GM18499 (cell line): ENCODE results near the gene DCBLD2.
A peak's percentile ranks its signal among the peaks of the same experiment; 100 is the strongest.
"Not testable (repeated sequence)": the region's sequence is repeated elsewhere in the genome, so short reads cannot be mapped to it uniquely, and the experiment has no call there.

Source experiments
- ATAC-seq: cut with Tn5 transposase; IDR thresholded peaks from one replicate; pipeline ENCODE4 v1.9.1; 2021; ENCODE audit warnings: moderate number of reproducible peaks; ENCODE audit not compliant: insufficient read depth, unreplicated experiment

DCBLD2 gene

DNA sequence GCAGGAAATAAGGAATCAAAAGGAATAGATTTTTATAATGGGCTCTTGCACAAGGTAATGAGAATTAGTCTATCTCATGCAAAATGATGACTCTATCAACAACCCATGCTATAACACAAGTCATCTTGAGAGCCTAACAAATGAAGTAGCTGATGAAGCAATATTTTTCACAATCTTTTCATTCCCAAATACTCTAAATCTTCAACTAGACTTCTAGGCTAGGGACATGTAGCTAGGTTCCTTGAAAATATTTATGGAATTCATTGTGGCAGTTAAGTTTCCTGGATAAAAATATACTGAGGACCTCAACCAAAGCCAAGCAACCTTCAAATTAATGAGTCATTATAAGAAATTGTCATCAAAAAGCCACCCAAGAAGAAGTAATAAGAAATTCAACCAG is 55.4 kb downstream of the DCBLD2 start:
- no peak for ATAC-seq

DNA sequence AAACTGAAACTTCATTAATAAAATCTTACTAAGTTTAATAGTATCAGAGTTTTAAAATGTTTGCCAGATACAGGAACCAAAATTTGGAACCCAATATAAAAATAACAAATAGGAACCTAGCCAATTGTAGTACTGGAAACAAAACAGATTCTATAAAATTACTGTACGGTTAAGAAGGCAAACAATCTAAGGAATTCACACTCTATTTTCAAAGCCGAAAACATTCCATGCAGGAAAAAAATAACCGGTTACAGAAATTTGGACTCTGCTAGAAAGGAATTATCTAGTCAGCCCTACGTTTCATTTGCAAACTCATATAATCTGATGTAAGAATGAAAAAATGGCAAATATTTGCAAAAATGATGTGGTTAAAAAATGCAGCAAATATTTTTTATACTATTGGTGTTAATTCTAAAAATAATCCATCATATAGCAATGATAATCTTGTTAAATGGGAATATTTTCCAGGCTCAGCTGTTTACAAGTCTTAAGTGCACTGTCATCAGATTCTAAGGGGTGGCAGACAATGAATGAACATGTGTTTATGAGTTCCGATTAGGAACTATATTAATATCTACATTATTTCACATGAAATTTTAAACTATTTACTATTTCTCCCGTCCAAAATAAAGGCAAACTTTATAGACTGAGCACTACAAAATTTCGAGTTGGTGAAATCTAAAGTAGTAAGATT is 58.1 kb downstream of the DCBLD2 start:
- ATAC-seq, result no peak

DNA sequence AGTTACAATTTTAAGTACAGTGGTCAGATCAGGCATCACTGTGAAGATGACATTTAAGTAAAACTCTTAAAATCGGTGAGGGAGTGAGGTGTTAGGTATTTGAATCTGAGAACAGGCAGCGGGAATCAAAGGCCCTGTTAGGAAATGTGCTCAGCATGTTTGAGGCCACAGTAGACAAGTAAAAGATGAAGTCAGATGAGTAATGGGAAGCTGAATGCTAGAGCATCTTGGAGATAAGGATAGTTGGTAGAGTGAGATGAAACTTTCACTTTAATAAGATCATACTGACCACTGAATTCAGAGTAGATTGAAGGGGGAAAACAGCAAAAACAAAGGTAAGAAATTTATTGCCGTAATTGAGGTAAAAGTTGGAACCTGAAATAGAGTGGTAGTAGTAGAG is 61.6 kb downstream of the DCBLD2 start:
- ATAC-seq, result no peak

DNA sequence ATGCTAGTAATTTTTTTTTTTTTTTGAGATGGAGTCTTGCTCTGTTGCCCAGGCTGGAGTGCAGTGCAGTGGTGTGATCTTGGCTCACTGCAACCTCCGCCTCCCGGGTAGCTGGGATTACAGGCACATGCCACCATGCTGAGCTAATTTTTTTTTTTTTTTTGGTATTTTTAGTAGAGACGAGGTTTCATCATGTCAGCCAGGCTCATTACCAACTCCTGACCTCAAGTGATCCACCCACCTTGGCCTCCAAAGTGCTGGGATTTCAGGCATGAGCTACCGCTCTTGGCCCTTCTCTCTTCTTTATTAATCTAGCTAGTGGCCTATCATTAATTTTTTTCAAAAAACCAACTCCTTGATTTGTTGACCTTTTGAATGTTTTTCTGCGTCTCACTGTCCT is 70.4 kb downstream of the DCBLD2 start:
- ATAC-seq, result not testable (repeated sequence)

DNA sequence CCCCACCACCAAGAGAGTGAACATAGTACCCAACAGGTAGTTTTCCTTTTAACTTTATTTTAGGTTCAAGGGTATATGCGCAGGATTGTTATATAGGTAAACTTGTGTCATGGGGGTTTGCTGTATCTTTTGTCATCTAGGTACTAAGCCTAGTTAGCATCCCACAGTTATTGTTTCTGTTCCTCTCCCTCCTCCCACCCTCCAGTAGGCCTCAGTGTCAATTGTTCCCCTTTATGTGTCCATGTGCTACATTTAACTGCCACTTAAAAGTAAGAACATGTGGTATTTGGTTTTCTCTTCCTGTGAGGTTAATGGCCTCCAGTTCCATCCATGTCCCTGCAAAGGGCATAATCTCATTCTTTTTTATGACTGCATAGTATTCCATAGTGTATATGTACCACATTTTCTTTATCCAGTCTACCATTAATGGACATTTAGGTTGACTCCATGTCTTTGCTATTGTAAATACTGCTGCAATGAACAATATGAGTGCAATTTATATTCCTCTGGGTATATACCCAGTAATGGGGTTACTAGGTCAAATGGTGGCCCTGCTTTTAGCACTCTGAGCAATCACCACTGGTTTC is 72.2 kb downstream of the DCBLD2 start:
- ATAC-seq, result no peak

DNA sequence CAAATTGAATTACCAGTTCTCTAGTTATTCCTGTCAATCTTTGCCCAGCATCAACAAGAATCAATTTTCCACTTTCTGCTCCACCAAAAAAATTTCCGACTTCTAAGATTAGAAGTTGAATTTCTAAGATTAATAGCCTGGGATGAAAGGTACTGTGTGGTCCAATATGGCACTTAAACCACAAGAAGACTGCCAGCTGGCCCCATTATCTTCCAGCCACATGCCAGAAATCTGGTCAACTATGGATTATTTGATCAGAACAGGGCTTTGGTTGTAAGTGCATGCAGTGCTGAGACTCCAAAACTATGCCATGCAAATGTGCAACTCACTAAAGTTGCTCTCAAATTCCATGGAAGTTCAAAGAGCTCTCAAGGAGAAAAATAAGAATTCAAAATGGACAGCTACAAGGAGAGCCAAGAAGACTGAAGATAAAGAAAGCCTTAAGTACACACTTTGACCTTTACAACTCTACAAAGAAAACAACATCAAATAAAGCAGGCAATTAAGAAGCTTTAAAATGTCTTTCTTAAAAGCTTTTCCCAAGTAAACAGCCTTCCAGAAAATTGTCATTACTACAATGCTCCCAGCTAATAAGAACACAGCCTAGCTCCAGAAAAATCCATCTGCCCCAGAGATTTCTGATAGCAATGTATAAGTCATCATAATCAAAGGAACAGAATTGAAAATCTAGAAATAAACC is 74.1 kb downstream of the DCBLD2 start:
- no peak for ATAC-seq

DNA sequence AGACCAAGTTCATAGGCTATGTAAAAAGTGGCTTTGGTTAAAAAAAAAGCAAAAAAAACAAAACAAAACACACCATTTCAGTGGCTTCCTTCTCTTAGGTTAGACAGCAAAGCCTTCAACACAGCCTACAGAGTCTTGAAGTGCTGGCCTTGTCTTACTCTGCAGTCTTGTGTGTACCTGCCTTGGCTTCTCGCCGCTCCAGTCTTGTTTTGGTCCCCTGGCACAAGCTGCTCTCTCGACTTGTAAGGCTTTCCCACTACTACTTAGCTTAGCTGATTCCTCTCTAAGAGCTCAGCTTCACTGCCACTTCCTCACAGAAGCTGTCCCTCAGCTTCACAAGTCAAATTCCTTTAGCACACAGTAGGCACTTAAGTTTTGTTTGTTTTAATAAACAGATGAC is 75.4 kb downstream of the DCBLD2 start:
- no peak for ATAC-seq

DNA sequence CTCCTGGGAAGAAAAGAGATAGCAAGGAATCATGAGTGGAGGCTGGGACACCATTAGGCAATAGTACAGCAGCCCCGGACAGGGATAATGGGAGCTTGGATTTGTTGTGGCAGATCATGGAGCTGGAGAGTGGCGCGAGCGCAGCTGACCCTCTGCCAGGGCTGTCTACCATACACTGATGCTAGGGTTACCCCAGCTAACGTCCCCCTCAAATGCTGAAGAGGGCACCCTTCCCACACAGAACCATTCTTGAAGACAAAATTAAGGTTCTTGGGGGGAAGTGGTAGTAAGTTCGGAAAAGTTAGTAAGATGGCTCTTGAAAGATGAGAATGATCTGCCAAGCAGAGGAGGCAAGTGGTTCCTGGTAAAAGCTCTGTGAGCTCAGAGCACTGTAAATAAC is 77.2 kb downstream of the DCBLD2 start:
- ATAC-seq, result no peak

DNA sequence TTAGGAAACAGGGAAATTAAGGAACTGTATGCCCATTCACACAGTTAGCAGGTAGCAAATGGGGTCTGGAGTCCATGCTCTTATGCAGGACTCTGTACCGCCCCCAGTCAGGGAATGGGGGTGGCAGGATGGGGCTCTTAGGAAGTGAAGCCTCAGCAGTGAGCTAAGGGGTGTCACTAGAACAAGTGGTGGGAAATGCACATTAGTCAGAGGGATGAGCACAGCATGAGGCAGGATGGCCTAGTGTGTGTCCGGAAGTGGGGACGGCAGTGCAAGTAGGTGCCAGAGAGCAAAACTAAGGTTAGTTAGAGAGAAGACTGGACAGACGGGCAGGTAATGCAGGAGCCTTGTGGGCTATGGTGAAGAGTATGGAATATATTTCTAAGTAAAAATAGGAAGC is 77.7 kb downstream of the DCBLD2 start:
- no peak for ATAC-seq

DNA sequence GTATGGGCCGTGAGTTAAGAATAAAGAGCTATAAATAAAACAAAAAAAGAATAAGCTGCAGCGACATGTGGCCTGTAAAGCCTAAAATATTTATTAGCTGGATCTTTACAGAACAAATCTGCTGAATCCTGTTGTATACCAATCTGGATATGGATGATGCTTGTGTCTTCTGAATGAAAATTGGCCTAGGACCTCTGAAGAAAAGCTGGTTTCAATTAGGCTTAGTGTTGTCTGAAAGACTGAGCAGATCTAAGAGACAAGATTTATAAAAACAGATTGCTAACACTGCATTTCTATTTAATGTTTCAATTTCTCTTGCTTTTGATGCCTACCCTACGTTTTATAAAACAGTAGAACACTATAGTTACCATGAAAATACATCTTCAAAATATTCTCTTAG is 80.4 kb downstream of the DCBLD2 start:
- ATAC-seq, result no peak

DNA sequence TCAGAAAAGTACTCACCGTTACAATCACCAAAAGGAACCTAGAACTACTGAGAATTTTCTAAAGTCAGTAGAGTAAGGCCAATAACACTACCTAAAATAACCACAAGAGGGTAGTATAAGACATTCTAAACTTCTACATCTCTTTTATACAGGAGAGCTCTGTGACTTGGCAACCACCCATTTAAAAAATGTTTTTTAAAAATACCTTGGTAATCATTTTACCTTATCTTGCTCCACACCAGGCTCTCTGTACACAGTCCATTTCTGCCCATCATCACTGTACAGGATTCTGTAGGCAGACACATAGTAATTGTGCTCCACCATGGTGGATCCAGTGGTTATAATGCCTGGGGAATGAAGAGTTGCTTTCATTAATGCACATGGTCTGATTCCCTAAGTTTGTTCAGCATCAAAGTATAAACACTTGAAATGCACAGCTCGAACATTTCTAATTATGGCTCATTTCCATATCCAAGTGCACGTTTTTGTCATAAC is 83.9 kb downstream of the DCBLD2 start:
- ATAC-seq, result peak; percentile 65

DNA sequence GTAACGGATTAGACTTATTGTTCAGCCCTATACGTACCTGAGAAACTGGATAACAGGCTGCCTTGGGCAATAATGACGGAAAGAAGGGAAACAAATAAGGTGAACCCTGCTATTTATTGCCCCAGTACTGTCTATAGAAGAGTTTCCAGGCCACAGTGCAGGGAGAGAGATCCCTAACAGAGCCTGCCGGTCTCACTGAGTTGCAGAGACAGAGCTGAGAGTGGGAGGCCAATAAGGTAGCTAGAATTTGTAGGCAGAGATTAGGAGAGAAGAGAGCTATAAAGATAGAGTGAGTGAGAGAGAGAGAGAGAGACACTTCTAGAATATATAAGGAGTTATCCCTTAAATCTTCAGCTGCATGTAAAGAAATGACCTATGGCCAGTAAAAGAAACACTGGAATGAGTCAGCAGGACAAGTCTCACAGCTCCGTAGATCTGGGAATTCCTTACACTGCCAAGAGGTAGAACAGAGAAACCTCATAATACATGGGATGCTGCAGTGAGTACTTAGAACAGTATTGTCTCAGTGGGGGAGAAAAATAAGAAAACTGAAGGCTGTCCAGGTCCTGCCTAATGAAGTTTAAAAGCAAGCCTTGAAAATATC is 86.6 kb downstream of the DCBLD2 start:
- no peak for ATAC-seq

DNA sequence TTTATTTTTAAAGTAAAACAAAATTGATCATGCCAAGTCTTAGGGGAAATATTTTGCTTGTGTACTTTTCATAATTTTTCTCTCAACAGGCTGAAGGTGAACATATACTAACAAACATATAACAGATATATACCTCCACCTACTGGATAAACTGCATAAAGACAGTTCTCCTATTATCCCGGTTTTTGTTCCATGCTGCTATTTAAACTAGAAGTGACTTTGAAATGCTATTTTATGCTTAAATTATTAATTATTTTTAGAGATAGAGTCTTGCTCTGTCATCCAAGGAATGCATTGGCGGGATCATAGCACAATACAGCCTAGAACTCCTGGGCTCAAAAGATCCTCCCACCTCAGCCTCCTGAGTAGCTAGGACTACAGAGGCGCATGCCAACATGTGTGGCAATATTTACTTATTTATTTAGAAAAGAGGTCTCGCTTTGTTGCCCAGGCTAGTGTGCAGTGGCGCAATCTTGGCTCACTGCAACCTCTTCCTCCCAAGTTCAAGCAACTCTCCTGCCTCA is 88.6 kb downstream of the DCBLD2 start:
- peak; percentile 48 for ATAC-seq

DNA sequence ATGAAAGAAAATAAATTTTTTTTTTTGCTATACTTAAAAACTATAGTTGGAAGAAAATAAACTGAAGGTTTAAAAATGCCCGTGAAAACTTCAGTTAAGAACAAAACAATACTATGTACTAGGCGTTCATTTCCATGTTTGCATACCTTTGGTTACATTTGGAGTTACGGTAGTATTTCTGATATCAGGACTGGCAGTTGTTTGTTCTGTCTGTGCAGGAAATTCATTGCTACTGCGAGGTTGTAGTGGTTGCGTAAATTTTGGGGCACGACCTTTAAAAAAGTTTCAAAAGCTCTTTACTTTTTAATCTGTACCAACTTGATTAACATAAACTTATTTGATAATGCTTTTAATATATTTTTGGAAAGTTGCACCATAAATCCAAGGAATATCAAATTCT is 90.4 kb downstream of the DCBLD2 start:
- no peak for ATAC-seq

DNA sequence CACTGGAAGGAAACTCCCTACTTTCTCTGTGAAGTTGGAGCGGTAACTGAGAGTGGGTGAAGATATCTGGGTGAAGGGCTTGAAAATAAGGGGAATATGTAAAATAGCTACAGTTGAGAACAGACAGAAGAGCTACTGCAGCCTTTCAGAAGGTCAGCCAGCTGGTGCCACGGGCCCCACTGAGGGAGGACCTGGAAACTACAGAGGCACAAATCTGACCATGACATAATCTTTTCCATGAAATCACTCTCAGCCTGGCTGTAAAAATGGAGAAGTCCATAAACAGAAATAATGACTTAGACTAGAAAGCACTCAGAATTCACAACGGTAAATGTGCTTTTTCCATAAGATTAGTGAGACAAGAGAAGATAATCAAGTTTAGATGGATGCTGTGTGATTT is 91.9 kb downstream of the DCBLD2 start:
- ATAC-seq, result no peak

DNA sequence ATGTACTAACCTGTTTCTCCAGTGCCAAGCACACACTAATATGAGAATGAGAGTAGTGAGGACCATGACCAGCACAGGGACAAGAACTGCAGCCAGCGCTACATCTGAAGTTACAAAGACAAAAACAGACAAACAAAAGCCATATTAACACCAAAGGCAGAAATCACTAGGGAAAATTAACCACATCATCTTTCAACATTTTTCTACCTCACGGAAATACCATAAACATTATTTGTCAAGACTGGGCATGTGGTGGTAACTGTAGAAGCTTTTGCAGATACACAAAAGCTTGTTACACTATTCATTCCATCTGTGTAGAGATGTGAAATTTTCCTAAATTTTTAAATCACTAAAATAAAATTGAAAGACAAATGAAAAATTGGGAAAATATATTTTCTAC is 93.4 kb downstream of the DCBLD2 start:
- ATAC-seq, result no peak

DNA sequence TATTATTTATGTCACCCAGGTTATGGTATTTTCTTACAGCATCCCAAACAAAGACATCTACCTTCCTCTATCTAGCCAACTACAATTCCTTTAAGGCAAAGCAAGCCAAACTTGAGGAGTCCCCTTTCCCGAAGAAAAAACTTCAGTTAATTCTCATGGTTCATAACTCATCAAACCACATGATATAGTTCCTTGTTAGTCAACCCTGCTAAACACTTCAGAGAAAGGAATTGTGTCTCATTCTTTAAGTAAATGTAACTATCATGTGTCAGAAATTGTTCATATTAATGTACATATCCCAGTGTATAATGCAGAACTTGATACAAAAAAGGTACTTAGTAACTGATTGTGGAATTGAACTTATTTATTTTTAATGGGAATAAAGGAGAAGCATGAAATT is 93.9 kb downstream of the DCBLD2 start:
- ATAC-seq, result no peak

DNA sequence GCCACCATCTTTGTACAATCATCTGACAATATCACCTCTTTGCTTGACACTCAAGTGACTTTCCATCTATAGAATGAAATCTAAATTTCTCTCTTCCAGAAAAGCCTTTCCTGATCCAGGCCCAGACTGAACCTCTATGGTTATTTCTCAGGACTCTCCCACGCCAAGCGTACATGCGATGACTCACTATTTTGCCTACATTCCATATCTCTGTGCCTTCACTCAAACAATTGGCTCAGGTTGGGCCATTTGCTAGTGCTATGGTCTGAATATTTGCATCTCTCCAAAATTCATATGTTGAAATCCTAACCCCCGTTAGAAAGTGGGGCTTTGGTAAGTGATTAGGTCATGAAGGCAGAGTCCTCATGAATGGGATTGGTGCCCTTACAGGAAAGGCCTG is 94.5 kb downstream of the DCBLD2 start:
- ATAC-seq, result no peak

DNA sequence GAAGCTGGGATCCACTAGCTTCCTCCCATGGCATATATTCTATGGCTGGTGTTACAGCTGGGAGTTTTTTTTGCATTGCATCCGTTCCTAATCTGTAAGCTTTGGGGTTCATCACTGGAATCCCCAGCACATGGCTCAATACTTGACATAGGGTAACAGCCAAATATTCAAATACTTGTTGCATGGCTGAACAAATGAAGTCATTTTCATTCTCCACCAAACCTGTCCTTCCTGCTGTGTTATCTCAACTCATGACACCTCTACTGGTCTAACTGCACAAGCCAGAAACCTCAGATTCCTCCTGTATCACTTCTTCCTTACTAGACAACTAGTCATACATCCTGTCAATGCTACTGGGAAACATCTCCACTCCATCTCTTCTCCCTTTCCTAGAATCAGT is 95.0 kb downstream of the DCBLD2 start:
- no peak for ATAC-seq

DNA sequence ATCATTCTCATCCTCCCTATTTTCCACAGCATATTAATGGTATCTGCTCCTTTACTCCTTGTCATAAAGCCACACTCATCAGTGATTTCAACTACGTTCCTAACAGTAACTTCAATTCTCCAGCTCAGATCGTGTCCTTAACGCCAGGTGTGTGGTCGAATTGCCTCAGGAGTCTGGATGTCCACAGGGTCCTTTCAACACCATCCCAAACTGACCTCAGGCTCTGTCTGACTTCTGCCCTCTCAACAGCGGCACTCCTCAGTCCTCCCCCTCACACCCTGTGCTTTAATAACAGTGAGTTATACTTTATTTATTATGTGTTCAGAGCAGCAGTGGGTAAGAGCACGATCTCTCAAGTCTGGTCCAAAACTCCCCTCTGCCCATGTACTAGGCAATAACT is 95.9 kb downstream of the DCBLD2 start:
- no peak for ATAC-seq
